Measurements from ENCODE around the gene DNAJB13. TPM values are rescaled to one million over a fixed set of nuclear protein-coding genes. Genes with fewer than 3 reads are reported as not detected.
A peak's percentile ranks its signal among the peaks of the same experiment; 100 is the strongest.
"Not testable (repeated sequence)": the region's sequence is repeated elsewhere in the genome, so short reads cannot be mapped to it uniquely, and the experiment has no call there.

Gene DNAJB13
- not detected for total RNA-seq

DNA sequence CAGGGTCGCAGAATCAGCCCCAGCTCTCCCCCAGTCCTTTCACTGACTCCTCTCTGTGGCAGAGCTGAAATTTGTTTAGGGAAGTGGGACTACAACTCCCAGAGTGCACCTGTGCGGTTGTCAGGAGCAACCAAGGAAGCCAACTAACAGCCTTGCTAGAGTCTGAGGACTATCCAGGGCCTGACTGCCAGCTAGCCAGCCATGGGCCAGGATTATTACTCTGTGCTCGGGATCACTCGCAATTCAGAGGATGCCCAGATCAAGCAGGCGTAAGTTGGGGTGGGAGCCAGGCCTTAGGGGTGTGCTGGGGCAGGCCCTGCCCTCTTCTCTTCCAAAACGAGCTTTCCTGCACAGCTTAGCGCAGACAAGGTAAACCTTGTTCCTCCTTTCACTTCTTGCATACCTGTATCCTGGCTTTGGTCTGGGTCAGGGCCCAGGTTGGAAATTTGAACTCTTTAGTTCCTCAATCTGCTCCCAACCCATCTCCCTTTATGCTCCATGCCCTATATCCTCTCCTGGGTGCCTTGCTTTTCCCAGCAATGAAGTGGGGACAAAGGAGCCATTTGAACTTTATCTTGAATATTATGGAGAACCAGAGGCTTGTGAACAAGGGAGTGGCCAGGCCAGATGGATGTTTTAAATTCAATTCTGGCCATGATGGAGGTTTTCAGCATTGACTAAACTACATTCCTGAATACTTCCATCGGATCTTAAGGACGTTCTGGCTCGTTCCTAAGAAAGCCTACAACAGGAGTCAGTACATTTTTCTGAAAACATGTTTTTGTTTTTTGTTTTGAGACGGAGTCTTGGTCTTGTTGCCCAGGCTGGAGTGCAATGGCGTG lies at the start of gene DNAJB13:
DNAJB13 (plus strand) TSS at position 158 of the 842 bp plus-strand sequence; CDS start at position 202, 44 bp downstream.
- Mint-ChIP-seq H3K36me3 (ENCODE audit: low read depth) (no peaks in the 10 kb centered on the region), H3K9me3 (no peaks in the 10 kb centered on the region), H3K4me3 (no peak within 1 kb of the TSS), H3K4me1 (no peaks in the 10 kb centered on the region), H3K27ac (no peak within 1 kb of the TSS), H3K27me3 (peaks cover 4% of the 10 kb centered on the region)
- DNase-seq = peak; percentile 45
- POLR2A ChIA-PET = no interaction called here
- CTCF ChIA-PET = interaction anchor here (0.6 kb wide), 1 partner anchor 163 kb away, joined by 4 read pairs; no protein-coding TSS in a partner anchor

GRCh38 chr11:73902303-73902702 lies 48.5 kb upstream of the DNAJB13 start:
- Mint-ChIP-seq H3K4me1 (no peaks in the 10 kb centered on the region), H3K9me3 (no peaks in the 10 kb centered on the region), H3K27ac (no peak overlapping the region), H3K4me3 (no peak overlapping the region), H3K27me3 (no peaks in the 10 kb centered on the region), H3K36me3 (ENCODE audit: low read depth) (peaks cover 18% of the 10 kb centered on the region)
- DNase-seq = no peak
- CTCF ChIA-PET = no interaction called here
- POLR2A ChIA-PET = no interaction called here

- no peaks in the 10 kb centered on the region for H3K9me3 Mint-ChIP-seq
- CTCF ChIA-PET = no interaction called here
- peaks cover 14% of the 10 kb centered on the region for H3K36me3 Mint-ChIP-seq (ENCODE audit: low read depth)
- POLR2A ChIA-PET = no interaction called here
- no peak overlapping the region for H3K27ac Mint-ChIP-seq
- peak; percentile 21 for DNase-seq
- no peak overlapping the region for H3K4me3 Mint-ChIP-seq
- H3K27me3 Mint-ChIP-seq = no peaks in the 10 kb centered on the region
- H3K4me1 Mint-ChIP-seq = peaks cover 2% of the 10 kb centered on the region
These were observed 43.6 kb upstream of the DNAJB13 start for GRCh38 chr11:73907191-73907590.

DNA sequence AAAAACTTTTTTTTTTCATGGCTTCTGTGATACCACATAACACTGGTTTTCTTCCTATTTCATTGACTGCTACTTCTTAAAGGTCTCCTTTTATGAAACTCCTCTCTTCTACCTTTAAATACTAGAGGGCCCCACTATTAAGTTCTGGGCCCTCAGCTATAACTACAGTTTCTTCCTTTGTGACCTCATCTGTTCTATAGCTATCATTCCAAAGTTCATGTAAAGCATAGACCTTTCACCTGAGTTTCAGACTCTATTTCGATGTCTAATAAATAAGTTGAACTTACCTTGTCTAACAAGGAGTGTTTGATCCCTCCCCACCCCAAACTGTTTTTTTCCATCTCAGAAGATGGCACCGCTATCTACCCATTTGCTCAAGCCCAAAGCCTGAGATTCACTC lies 38.8 kb upstream of the DNAJB13 start:
- H3K4me3 Mint-ChIP-seq = no peak overlapping the region
- peaks cover 23% of the 10 kb centered on the region for H3K36me3 Mint-ChIP-seq (ENCODE audit: low read depth)
- ChIA-PET POLR2A (no interaction called here), CTCF (no interaction called here)
- no peak for DNase-seq
- no peaks in the 10 kb centered on the region for H3K9me3 Mint-ChIP-seq
- no peaks in the 10 kb centered on the region for H3K27me3 Mint-ChIP-seq
- peaks cover 2% of the 10 kb centered on the region for H3K4me1 Mint-ChIP-seq
- H3K27ac Mint-ChIP-seq = no peak overlapping the region

- CTCF ChIA-PET = no interaction called here
- H3K27me3 Mint-ChIP-seq = no peaks in the 10 kb centered on the region
- DNase-seq = no peak
- no peaks in the 10 kb centered on the region for H3K4me1 Mint-ChIP-seq
- H3K9me3 Mint-ChIP-seq = no peaks in the 10 kb centered on the region
- no peak overlapping the region for H3K4me3 Mint-ChIP-seq
- H3K27ac Mint-ChIP-seq = no peak overlapping the region
- POLR2A ChIA-PET = no interaction called here
- peaks cover 28% of the 10 kb centered on the region for H3K36me3 Mint-ChIP-seq (ENCODE audit: low read depth)
These were observed 37.4 kb upstream of the DNAJB13 start for GRCh38 chr11:73913472-73913871.

DNA sequence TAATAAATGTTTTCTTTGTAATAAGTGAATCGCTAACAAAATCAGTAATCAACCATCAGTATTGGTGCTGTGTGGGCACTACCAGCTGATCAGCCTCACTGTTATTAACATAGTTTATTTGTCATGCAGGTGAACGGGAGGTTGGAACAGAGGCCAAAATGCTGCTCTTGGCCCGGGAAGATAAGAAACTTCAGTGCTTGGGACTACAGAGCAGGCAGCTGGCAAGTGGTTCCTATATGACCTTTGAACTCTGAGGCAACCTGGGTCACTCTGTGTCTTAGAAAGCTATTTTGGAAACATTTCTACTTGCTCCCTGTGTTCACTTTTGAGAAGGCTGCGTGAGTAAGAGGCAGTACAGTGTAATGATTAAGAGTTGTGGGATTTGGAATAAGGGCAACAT lies 36.5 kb upstream of the DNAJB13 start:
- Mint-ChIP-seq H3K27ac (no peak overlapping the region), H3K36me3 (ENCODE audit: low read depth) (peaks cover 36% of the 10 kb centered on the region), H3K4me3 (no peak overlapping the region), H3K27me3 (no peaks in the 10 kb centered on the region), H3K4me1 (no peaks in the 10 kb centered on the region), H3K9me3 (no peaks in the 10 kb centered on the region)
- CTCF ChIA-PET = no interaction called here
- POLR2A ChIA-PET = no interaction called here
- no peak for DNase-seq

- H3K36me3 Mint-ChIP-seq (ENCODE audit: low read depth) = peaks cover 38% of the 10 kb centered on the region
- H3K9me3 Mint-ChIP-seq = no peaks in the 10 kb centered on the region
- CTCF ChIA-PET = no interaction called here
- POLR2A ChIA-PET = no interaction called here
- DNase-seq = no peak
- no peaks in the 10 kb centered on the region for H3K27me3 Mint-ChIP-seq
- H3K27ac Mint-ChIP-seq = no peak overlapping the region
- no peak overlapping the region for H3K4me3 Mint-ChIP-seq
- no peaks in the 10 kb centered on the region for H3K4me1 Mint-ChIP-seq
These were observed 34.4 kb upstream of the DNAJB13 start for GRCh38 chr11:73916435-73916834.

GRCh38 chr11:73921180-73921579 lies 29.6 kb upstream of the DNAJB13 start:
- POLR2A ChIA-PET = no interaction called here
- Mint-ChIP-seq H3K4me1 (no peaks in the 10 kb centered on the region), H3K27me3 (no peaks in the 10 kb centered on the region), H3K9me3 (no peaks in the 10 kb centered on the region), H3K4me3 (no peak overlapping the region), H3K27ac (no peak overlapping the region), H3K36me3 (ENCODE audit: low read depth) (peaks cover 25% of the 10 kb centered on the region)
- CTCF ChIA-PET = interaction anchor here (0.7 to 0.9 kb wide), 2 partner anchors 21 to 676 kb away, joined by 3 to 4 read pairs; no protein-coding TSS in a partner anchor
- DNase-seq = no peak

GRCh38 chr11:73929388-73929787 lies 21.4 kb upstream of the DNAJB13 start:
- Mint-ChIP-seq H3K36me3 (ENCODE audit: low read depth) (peaks cover 23% of the 10 kb centered on the region), H3K4me1 (peaks cover 6% of the 10 kb centered on the region), H3K4me3 (no peak overlapping the region), H3K9me3 (no peaks in the 10 kb centered on the region), H3K27me3 (no peaks in the 10 kb centered on the region), H3K27ac (no peak overlapping the region)
- no peak for DNase-seq
- ChIA-PET CTCF (no interaction called here), POLR2A (no interaction called here)

- peak; percentile 22 for DNase-seq
These were observed 19.7 kb upstream of the DNAJB13 start for GRCh38 chr11:73931039-73931645.

DNA sequence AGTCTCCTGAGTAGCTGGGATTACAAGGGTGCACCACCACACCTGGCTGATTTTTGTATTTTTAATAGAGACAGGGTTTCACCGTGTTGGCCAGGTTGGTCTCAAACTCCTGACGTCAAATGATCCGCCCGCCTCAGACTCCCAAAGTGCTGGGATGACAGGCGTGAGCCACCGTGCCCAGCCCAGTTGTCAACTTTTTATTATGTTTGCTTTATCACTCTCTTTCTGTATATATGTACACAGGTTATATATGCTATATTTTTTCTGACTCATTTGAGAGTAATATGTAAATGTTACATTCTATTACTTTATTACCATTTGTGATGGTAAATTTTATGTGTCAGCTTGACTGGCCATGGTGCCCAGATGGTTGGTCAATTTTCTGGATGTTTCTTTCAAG lies 18.9 kb upstream of the DNAJB13 start:
- DNase-seq = no peak
- Mint-ChIP-seq H3K4me3 (no peak overlapping the region), H3K27me3 (no peaks in the 10 kb centered on the region), H3K4me1 (peaks cover 6% of the 10 kb centered on the region), H3K36me3 (ENCODE audit: low read depth) (peaks cover 26% of the 10 kb centered on the region), H3K27ac (no peak overlapping the region), H3K9me3 (no peaks in the 10 kb centered on the region)
- CTCF ChIA-PET = interaction anchor here (0.6 to 2.7 kb wide), 6 partner anchors 10 to 581 kb away, joined by 3 to 26 read pairs (median 4); no protein-coding TSS in a partner anchor
- POLR2A ChIA-PET = no interaction called here

More at GRCh38 chr11:73931039-73931645, 19.7 kb upstream of the DNAJB13 start:
- Mint-ChIP-seq H3K27me3 (no peaks in the 10 kb centered on the region), H3K9me3 (no peaks in the 10 kb centered on the region), H3K36me3 (ENCODE audit: low read depth) (peaks cover 28% of the 10 kb centered on the region), H3K27ac (no peak overlapping the region), H3K4me1 (peaks cover 6% of the 10 kb centered on the region), H3K4me3 (no peak overlapping the region)
- ChIA-PET CTCF (interaction anchor here (1.0 to 2.7 kb wide), 6 partner anchors 10 to 580 kb away, joined by 3 to 26 read pairs (median 4); no protein-coding TSS in a partner anchor), POLR2A (no interaction called here)

DNA sequence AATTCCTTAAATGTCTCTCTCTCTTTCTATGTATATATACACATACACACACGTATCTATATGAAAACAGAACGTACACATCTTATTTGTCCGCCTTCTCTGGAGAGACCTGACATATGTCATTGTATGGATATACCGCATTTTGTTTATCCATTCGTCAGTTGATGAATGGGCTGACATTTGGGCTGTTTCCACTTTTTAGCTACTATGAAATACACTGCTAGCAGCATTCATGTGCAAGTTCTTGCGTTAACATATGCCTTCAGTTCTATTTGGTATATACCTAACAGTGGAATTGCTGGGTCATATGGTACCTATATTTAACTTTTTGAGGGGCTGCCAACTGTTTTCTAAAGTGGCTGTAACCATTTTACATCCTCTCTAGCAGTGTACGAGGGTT lies 18.0 kb upstream of the DNAJB13 start:
- peaks cover 18% of the 10 kb centered on the region for H3K36me3 Mint-ChIP-seq (ENCODE audit: low read depth)

DNA sequence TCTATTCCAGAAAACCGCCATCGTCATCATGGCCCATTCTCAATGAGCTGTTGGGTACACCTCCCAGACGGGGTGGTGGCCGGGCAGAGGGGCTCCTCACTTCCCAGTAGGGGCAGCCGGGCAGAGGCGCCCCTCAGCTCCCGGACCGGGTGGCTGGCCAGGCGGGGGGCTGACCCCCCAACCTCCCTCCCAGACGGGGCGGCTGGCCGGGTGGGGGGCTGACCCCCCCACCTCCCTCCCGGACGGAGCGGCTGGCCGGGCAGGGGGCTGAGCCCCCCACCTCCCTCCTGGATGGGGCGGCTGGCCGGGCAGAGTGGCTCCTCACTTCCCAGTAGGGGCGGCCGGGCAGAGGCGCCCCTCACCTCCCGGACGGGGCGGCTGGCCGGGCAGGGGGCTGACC lies 14.8 kb upstream of the DNAJB13 start:
- DNase-seq, CTCF ChIA-PET, H3K4me1 Mint-ChIP-seq, H3K9me3 Mint-ChIP-seq, H3K27me3 Mint-ChIP-seq, POLR2A ChIA-PET, H3K4me3 Mint-ChIP-seq, H3K27ac Mint-ChIP-seq: not testable (repeated sequence)
- H3K36me3 Mint-ChIP-seq (ENCODE audit: low read depth) = peaks cover 14% of the 10 kb centered on the region

More for the DNA sequence above, 18.0 kb upstream of the DNAJB13 start:
- Mint-ChIP-seq H3K9me3 (no peaks in the 10 kb centered on the region), H3K27me3 (no peaks in the 10 kb centered on the region), H3K27ac (no peak overlapping the region), H3K4me3 (no peak overlapping the region), H3K4me1 (peaks cover 3% of the 10 kb centered on the region)
- CTCF ChIA-PET = interaction anchor here (0.6 to 2.7 kb wide), 2 partner anchors 170 to 307 kb away, joined by 3 to 26 read pairs; no protein-coding TSS in a partner anchor
- POLR2A ChIA-PET = no interaction called here
- no peak for DNase-seq
